Measurements from ENCODE around the gene STPG1.

STPG1 gene

DNA sequence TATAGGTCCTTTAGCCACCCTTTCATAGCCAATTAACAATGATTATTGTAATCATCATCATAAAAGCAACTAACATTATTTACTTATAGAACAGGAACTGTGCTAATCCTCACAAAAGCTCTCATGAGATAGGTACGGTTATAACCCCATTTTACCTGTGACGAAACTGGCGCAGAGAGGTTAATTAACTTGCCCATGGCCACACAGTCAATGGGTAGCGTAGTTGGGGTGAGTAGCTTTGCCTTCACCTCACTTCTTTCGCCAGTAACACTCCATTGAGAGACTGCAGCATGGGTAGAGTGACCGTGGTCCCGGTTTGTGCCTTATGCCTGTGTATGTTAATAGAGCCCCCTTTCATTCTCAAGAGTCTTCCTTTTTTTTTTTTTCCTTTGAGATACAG, 12.3 kb upstream of the STPG1 start:
- DNase-seq: no peak

DNA sequence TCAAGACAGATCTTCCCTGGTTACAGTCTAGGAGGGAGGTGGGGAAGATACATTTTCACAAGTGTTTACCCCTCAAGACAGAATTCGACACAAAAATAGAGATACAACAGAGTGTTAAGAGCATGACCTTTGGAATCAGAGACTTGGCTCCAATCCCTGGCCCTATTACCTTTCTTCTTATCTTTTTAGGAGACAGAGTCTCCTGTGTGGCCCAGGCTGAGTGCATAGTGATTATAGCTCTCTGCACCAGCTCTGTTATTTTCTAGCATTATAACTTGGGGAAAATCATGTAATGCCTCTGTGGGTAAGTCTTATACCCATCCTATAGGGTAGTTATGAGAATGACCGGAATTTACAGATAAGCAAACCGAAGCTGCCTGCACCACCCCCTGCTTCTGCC, 11.9 kb upstream of the STPG1 start:
- DNase-seq: no peak

DNA sequence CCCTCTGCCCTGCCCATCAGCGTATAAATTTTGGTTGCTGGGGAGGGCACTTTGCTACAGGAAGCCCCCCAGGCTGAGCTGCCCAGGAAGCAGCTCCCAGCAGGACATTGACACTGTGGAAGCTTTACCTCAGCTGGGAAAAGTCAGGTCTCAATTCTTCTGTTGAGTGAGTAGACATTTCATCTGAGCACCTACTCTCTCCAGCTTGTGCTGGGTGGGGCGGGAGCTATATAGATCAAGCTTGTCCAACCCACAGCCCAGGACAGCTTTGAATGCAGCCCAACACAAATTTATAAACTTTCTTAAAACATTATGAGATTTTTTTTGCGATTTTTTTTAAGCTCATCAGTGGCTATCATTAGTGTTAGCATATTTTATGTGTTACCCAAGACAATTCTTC, 11.4 kb upstream of the STPG1 start:
- no peak for DNase-seq

DNA sequence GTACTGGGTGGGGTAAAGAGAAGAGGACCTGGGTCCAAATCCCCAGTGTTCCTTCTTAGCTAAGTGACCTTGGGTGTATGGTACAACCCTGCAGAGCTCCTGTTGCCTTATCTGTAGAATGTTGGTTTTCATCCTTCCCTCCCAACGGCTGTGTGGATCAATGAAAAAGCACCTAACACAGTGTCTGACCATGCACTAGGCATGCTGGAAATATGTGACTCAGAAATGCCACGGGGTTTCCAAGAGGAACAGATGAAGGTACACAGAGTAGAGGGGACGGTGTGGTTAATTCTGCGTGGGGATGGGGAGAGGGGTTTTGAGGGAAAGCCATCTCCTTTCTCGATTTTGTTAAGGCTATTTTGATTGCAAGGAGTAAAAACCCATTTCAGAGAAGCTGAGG, 10.6 kb upstream of the STPG1 start:
- DNase-seq: no peak

DNA sequence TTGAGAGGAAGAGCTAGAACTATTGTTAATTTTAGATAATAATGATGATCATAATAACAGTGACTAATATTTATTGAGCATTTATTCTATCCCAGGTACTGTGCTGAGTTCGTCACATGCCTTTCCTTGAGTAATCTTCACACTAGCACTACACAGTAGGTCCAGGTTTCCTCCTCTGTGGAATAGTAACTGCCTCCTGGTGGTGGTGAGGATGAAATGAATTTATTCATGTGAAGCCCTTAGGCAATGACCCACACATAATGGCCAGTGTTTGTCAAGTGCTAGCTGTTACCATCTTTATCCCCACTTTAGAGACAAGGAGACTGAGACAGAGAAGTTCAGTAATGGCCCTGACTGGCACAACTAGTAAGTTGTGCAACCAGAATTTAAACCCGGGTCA, 7.9 kb upstream of the STPG1 start:
- DNase-seq: no peak

DNA sequence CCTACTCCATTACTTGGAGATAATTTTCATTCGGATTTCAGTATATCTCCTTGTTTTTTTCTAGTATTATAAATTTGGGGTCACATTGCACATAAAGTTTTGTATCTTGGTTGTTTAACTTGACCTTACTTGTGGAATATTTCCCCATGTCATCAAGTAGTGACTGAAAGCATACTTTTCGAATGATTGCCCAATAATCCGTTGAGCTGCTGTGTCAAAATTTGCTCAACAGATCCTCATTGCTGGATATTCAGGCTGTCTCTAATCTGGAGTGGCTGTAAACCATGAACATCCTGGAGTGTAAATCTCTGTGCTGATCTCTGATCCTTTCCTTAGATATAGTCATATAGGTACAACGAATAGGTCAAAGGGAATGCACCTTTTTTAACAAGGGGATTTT, 7.0 kb upstream of the STPG1 start:
- DNase-seq: no peak

DNA sequence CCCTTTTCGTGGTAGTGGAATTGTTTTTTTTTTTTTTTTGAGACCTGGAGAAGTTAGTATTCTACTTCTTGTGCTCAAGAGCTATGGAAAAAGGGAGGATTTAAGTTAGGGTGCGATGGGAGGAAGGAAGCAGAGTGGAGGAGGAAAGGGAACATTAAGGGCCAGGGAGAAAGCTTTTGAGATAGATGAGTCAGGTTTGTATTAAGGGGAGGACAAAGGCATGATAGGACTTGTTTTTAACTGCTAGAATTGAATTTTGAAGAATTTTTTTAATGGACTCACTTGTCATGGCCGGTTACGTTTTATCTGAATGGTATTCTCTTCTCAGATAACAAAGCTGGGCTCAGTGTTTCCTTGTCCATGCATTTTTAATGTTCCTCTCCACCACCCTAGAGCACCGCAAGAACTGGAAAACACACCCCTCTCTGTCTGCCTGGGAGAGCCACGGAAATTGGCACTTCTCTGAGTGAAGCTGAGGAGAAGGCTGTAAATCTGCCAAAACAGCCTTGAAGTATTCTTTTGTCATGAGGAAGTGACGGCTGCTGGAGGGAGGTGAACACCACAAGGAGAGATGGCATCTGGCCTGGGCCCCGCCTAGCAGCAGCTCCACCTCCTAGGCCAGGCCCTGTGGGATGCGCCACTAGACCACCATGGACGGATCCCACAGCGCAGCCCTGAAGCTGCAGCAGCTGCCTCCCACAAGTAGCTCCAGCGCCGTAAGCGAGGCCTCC, 5.5 kb upstream of the STPG1 start:
- no peak for DNase-seq

DNA sequence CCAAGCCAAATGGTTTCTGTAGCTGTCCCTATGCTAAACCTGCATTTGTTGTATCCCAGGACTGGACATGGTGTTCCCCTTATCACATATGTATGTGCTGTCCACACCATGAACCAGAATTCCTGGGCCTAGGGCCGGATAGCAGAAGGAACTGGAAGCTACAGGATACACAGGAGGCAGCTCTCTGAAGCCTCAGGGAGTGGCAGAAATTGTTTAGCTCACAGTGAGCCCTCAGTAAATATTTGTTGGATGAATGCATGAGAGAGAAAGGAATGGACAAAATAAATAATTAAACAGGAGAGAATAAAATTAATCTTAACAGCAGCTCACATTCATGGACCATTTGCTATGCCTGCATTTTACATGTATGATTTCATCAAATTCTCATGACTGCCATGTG, 4.1 kb upstream of the STPG1 start:
- DNase-seq: no peak

DNA sequence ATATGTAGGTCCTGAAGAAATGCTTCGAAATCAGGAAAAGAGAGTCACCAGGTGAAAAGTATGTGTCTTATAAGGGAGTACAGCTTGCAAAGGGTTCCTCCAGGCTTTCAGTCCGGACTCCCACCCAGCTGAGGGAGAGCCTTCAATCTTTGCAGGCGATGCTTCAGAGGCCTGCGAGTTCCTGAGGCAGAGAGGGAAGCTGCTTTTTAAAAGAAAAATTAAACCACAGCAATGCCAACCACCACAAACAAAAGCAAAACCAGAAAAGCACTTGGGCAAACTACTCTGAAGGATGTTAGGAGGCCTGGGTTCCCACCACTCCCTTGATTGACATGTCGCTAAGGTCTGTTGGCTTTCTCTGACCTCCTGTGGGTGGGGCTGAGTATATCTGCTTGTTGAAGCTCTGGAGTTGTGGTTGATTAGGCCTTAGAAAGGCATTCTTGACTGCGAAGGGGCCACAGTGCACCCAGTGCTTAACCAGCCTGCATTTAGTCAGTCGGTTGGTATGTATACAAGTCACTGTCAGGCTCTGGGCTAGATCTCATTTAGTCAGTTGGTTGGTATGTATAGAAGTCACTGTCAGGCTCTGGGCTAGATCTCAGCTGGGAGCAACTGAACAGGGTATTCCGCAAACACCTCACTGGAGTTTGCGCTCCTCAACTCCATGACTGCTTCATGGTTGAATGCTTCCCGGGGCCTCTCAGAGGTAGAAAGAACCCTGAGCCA, 3.2 kb upstream of the STPG1 start:
- no peak for DNase-seq

DNA sequence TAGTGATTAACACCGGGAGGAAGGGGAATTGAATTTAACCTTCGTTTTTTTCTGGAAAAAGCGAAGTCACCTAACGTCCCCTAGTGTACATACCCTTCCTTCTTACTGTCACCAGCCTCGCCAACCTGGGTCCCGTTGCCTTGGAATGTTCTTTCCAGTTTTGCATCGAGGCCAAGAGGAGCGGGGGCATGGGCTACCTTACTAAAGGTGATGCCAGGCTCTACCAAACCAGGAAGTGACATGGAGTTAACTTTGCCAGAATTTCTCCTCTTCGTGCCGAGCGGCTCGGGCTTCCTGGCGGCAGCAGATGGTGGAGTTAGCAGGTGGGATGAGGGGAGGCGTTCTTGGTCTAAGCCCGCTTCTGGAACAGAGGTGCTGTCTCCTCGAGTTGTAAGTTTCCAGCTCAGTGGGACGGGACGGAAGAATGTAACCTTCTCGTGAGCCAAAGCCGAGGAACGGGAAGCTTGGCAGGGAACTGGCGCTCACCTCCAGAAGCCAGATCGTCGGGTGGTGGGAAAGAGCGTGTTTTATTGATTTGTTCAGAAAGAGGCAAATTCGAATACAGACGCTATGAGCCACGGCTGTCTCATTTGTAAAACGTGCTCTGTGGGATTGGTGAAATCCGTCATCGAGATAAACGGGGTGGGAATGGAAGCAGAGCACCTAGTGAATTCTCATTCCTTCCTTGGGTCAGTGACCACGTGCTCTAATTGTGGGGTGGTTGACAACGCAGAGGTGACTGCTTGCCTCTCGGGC, 2.5 kb upstream of the STPG1 start:
- DNase-seq: no peak

DNA sequence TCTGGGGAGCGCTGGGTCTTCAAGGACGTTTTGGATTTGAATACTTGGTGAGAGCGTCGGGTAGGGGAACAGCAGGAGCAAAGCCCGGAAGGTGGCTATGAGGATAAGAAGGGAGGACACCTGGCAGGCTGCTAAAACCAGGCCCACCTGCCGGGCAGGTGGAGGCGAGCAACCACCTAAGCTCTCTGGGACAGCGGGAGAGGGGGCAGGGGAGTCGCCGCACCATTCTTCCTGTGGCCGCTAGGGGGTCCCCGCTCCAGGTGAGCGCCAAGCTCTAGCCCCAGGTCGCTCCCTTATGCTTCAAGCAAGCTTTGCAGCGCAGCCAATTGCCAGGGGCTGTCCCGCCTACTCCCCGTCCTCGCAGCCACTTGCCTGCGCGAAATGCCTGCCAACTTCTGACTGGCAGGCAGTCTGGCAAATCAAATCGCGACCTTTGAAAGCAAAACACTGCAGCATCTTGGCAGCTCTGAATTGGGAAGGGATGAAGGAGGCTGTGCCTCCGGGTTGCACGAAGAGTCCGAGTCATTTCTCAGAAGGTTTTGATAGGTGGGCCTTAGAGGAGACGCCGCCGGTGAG, 1.8 kb upstream of the STPG1 start, which contains the start of gene NIPAL3:
NIPAL3 (plus strand) TSS at position 469 of the 576 bp plus-strand sequence. CDS start 3,746 bp downstream, outside the sequence.
- peak; percentile 96 to 97 for DNase-seq

DNA sequence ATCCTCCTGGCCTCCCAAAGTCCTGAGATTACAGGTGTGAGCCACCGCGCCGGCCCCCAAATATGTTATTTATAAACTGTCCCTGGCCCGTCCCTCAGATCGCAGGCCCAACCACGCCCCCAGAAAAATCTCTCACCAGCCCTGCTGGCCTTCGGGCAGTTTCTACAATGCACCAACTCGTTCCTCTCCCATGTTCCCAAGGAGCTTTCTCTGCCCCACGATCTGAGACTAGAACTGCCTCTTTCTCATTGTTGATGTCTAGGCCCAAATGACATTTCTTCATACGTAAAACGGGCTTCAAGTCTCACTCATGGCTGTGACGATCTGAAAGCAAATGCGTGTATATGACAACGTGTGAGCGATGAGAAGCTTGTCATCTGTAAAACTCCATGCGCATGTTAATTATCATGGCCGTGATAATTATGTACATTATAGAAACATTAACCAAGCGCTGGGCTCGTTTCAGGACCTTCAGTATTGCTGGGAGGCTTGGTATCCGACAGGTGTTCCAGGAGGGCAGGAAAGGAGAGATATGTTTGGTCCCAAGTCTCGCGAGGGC, 1.3 kb upstream of the STPG1 start:
- no peak for DNase-seq

DNA sequence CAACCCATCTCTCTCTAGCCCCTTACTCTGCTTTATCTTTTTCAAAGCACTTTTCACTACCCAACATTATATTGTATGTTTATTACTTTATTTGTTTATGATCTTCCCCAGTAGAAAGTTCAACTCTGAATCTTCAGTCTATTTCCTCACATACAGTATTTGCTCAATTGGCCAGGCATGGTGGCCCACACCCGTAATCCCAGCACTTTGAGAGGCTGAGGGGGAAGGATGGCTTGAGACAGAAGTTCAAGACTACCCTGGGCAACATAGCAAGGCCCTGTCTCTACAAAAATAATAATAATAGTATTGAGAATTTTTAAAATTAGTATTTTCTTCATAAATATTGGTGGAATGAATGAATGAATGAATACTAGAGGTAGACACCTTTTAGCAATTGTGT, 1.2 kb downstream of the STPG1 start:
- DNase-seq: no peak

DNA sequence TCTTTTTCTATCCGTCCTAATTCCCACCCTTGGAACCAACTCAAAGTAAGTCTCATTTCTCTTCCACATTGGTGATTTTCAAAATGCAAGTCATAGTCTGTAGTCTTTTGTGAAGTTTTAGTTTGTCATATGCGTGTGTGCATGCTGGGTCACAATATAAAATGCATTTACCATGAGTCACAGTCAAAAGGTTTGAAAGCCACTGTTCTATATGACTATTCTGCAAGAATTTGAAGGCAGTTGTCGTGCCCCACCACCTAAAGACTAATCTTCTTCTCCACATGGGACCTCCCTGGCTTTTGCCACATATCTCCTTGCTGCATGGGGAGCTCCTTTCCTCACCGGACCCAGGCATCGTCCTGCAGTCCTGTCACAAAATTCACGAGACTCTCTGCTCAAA, 1.6 kb downstream of the STPG1 start:
- DNase-seq: no peak

DNA sequence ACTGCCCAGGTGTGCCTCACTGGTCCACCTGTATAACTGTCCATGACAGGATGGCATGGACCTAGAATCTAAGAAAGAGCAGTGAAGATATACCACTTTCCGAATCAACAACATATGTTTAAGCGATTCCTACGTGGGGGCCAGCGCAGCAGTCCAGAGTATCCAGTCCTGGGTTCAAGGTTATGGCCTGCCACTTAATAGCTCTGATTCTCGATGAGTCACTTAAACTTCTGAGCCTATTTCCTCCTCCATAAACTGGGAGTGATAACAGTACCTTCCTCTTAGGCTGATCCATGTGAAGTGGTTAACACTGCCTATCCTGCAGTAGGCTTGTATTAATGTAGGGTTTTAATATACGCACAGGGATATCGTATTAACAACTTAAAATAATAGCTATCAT, 2.8 kb downstream of the STPG1 start:
- no peak for DNase-seq

DNA sequence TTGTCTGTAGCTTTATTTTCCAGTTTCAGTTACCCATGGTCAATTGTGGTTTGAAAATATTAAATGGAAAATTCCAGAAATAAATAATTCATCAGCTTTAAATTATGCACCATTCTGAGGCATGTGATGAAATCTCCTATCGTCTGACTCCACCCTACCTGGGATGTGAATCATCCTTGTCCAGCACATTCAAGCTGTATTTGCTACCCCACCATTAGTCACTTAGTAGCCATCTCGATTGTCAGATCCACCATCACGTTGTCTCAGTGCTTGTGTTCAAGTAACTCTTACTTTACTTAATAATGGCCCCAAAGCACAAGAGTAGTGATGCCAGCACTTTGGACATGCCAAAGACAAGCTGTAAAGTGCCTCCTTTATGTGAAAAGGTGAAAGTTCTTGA, 4.0 kb downstream of the STPG1 start:
- DNase-seq: no peak

DNA sequence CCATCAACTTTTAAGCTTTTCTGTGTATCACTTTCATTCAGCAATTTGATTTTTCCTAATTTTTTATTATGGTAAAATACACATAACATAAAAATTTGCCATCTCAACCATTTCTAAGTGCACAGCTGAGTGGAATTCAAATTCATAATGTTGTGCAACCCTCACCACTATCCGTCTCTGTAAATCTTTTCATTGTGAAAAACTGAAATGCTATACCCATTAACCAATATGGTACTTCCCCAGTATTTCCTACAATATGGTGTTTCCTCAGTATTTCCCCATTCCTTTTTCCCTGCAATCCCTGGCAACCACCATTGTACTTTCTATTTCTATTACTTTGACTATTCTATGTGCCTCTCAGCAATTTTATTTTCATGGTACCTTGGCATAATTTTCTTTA, 6.8 kb downstream of the STPG1 start:
- DNase-seq: no peak

DNA sequence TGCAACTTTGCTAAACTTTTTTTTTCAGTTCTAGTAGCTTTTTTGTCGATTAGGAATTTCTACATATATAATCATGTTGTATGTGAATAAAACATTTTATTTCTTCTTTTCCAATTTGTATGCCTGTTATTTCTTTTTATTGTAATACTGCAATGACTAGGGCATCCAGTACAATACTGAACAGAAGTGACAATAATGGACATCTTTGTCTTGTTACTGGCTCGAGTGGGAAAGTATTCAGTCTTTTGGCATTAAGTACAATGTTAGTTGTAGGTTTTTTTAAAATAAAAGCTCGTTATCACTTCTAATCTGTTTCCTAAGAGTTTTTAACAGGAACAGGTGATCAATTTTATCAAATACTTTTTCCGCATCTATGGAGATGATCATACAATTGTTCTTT, 9.8 kb downstream of the STPG1 start:
- DNase-seq: no peak

DNA sequence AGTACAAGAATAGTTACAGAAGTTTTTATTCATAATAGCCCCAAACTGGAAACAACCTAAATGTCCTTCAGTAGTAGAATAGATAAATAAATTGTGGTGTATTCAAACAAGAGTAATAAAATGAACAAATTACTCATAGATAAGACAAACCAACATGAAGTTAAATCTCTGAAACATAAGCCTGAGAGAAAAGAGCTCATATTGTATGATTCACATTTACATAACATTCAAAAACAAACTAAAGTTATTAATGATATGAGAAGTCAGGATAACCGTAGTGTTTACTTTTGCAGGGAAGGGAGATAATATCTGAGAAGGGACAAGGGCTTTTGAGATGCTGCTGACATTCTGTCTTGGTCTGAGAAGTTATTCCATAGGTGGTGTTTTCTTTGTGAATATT, 13.5 kb downstream of the STPG1 start:
- DNase-seq: no peak

DNA sequence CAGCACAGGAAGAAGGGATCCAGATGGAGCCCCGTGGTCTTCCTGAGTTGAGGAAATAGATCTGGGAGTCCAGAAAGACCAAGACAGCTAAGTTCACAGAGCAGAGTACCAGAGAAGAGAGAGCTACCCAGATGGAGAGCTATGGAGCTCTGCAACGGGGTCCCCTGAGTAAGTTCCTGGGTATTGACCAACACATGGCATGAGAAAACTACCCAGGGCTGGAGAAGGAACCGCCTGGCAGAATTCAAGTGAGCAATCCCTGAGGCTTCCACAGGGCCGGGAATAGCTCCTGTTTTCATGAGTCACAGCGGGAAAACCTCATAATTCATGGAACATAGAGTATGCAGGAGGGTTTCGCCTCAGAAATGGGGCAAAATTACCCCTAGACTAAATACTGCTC, 19.7 kb downstream of the STPG1 start:
- no peak for DNase-seq

DNA sequence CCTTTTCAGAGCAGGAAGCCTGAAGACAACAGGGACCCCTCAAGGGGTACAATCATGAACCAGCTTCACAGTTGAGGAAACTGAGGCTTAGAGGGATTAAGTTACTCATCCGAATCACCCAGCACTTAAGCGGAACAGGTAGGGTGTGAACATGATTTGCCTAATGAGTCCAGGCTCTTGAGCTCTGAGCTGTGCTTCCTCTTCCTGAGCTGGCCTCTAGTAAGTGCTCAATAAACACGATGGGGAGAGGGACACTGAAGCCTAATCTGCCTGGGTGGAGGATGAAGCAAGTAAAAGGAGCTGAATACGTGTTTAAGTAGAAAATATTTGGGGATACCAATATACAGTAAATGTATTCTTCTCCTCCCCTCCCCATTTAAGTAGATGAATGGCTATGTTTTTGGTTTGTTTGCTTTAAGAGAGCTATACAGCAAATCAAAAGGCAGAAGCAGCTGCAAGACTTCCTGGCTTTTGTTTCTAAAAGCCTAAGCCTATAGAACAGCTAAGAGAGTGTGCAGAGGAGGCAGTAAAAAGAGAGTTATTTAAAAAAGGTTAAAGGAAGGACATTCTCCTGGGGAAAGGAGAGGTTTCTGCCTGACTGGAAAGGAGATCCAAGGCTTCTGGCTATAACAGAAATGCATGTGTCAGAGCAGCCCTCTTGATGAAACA, 20.5 kb downstream of the STPG1 start:
- DNase-seq: no peak

DNA sequence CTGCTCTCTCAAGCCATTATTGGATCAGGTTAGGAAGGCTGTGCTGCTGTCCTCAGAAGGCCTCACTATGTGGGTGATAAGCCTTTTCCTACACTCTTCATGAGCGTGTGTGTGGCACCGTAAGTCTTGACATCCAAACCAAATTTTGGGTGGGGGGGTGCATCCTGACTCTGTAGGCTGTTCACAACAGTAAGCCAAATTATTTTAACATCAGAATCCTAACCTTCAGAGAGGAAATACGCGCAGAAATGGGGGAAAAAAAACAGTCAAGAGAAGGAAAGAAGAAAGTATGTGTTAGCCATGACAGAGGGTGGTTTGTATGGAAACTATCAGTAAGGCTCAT, 21.0 kb downstream of the STPG1 start:
- no peak for DNase-seq
